NCI-H1048 (cell line): Measurements from ENCODE around the gene DNAAF8.
"Not testable (repeated sequence)": the region's sequence is repeated elsewhere in the genome, so short reads cannot be mapped to it uniquely, and the experiment has no call there.

Source experiments
- DNase-seq: peaks from one replicate; lab custom pipeline; 2025; lab: John Stamatoyannopoulos, UW

Gene DNAAF8

GRCh38 chr16:4783251-4783950 is 49.1 kb downstream of the DNAAF8 start:
- DNase-seq = no peak

GRCh38 chr16:4783951-4784336 is 49.6 kb downstream of the DNAAF8 start:
- DNase-seq = no peak

GRCh38 chr16:4784444-4784987 is 50.2 kb downstream of the DNAAF8 start:
- not testable (repeated sequence) for DNase-seq

- DNase-seq = no peak
Measured at GRCh38 chr16:4785758-4786433, 51.6 kb downstream of the DNAAF8 start.

GRCh38 chr16:4787068-4787467 is 52.7 kb downstream of the DNAAF8 start:
- no peak for DNase-seq

DNA sequence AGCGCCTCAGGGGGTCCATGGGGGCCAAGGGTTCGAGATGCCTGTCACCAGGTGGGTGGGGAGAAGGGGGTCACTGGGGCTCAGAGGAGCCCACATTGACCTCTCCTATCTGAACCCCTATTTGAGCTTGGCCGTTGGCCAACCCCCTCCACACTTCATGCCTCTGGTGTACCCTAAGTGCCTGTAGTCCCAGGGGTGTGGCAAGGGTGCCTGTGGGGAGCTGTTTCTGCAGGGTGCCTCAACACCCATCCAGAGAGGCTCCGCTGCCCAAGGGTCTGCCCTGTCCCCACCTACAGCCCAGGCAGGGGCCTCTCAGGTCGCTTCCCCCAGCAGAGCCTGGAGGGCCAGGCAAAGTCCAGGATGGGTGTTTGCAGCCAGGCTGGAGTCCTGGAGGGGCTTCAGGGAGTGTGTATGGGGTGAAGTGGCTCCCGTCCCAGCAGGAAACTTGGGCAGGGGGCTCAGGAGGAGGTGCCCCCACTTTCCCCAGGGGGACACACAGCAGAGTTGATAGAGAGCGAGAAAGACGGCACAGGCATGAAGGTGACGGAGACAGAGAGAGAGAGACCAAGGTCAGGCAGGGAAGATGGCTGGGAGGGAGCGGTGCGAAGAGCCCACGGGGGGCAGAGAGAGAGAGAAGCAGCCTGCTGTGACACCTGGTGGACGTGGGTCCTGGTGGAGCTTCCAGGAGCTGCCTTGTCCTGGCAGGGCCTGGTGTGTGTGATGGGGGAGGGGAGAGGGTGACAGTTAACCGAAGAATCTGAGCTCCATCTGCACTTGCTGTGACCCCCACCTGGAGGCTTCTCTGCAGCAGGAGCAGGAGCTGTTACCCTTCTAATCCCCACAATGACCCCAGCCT is 53.5 kb downstream of the DNAAF8 start, which contains the start of gene SEPTIN12:
SEPTIN12 (minus strand) TSS at position 719 of the 856 bp plus-strand sequence; CDS start at position 19, 700 bp downstream.
- no peak for DNase-seq

- DNase-seq = no peak
Measured at GRCh38 chr16:4788489-4788889, 54.2 kb downstream of the DNAAF8 start.

- no peak for DNase-seq
Measured at GRCh38 chr16:4788910-4789309, 54.6 kb downstream of the DNAAF8 start.

DNA sequence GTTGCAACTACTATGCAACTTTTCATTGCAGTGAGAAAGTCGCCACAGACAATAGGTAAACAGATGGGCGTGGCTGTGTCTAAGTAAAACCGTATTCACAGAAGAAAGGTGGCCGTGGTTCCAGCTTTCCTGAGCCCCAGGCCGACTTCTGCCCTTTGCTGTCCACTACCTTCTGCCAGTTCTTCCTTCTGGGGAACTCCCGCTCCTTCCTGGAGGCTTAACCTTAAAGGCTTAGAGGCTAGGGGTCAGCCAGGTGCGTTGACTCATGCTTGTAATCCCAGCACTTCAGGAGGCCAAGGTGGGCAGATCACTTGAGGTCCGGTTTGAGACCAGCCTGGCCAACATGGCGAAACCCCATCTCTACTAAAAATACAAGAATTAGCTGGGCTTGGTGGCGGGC is 55.9 kb downstream of the DNAAF8 start:
- no peak for DNase-seq

DNA sequence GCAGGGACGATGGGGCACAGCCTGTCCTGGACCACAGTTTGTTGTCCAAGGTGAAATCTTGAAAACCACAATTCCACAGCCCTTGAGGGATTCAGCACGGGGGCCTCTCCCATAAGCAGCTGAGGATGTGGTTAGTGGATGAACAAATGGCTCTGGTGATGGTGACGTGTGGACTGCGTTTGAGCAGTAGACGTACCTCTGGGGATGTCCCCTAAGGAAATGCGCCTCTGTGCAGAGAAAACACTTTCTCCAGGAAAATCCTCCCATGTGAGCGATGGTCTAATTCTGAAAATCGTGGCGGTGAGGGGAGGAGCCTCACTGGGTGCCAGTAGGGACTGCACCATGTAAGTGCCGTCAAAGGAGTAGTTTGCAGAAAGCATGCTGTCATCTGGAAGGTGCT is 56.5 kb downstream of the DNAAF8 start:
- DNase-seq = no peak

GRCh38 chr16:4792951-4793513 is 58.7 kb downstream of the DNAAF8 start:
- no peak for DNase-seq

DNA sequence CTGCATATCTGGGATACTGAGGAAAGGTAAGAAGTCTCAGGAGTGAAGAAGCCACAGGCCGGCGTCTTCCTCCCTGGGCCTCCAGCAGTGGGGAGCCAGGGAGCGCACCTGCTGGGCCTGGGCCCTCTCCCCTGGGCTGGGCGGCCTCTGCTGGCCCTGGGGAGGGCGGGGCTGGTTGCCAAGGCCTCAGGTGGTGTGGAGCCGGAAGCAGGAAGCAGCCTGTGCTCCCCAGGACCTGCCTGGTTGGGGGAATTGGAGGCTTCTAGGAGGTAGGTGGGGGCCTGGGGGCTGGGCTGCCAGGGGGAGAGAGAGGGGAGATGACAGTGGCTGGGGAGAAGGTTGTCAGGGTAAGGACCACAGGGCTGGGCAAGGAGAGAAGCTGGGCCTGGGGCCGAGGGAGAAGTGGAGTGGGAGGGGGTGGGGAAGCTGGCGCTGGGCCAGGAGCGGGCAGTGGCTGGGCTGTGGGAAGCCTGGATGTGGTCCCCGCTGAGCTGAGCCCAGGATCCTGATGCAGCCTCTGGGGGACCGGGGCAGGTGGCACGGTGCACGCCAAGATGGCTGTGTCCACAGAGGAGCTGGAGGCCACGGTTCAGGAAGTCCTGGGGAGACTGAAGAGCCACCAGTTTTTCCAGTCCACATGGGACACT is 61.0 kb downstream of the DNAAF8 start, which contains the start of gene SMIM22:
SMIM22 (plus strand) TSS at position 189 of the 647 bp plus-strand sequence; CDS start at position 555, 366 bp downstream.
- DNase-seq = no peak

DNA sequence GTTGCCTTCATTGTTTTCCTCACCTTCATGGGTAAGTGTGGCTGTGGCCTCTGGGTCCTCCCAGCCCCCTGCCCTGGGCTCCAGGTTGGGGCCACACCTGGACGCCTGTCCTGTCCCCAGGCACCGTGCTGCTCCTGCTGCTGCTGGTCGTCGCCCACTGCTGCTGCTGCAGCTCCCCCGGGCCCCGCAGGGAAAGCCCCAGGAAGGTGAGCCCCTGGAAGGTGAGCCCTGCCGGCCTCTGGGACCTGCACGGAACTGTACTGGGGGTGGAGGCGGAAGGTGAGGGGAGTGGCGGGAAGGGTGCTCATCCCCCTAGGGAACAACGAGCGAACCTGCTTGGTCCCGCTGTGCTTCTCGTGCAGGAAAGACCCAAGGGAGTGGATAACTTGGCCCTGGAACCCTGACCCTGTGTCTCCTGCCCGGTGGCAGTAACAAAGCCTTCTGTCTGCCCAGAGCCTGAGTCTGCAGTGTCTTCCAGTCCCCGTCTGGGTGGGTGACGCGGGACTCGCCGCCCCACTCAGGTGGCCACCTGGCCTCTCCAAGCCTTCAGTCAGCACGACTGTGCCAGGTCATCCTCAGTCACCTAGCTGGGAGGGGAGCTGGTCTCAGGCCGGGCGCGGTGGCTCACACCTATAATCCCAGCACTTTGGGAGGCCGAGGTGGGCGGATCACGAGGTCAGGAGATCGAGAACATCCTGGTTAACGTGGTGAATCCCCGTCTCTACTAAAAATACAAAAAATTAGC is 61.7 kb downstream of the DNAAF8 start:
- no peak for DNase-seq

DNA sequence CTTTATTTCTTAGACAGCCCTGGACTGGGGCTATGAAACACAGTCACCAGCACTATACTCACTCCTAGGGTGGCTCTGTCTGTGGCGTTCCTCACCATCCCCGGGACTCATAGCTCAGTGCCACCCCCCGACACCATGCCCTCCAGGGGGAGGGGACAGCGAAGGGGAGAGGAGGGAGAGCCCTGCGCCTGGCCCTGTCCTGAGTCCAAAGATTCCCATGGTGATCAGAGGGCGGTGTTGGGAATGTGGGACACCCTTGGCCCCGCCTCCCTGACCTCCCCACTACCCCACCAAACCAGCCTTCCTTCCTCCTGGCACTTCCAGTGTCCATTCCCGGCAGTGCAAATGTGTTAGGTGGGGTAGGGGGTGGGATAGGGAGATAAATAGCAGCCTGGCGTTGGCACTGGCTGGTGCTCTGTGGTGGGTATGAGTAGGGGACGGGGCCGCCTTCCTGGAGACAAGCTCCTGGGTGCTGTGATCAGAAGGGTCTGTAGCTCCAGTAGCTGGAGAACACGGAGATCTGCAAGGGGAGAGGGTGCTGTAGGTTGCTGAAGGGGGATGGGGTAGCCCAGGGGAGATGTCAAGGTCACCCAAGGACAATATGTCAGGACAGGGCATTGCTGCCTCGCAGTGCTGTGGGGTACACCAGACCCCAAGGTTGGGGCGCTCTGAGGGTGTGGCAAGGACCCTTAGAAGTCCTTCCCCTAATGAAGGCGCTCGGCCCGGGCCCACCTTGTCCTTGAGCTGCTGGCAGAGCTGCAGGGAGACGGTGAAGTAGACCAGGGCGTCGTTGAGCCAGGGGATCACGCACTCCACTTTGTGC is 62.9 kb downstream of the DNAAF8 start:
- DNase-seq = no peak

GRCh38 chr16:4797805-4798252 is 63.5 kb downstream of the DNAAF8 start:
- no peak for DNase-seq

GRCh38 chr16:4798456-4798855 is 64.1 kb downstream of the DNAAF8 start:
- DNase-seq = no peak
